ACC112 (cell line): ENCODE results near the gene SERGEF.

Experiments used
- H2AFZ ChIP-seq: fragments of 200-600 bp; sonication (generic); one replicate; pipeline ENCODE4 v1.6.0; 2017; ENCODE audit warnings: antibody characterized with exemption, low read length; ENCODE audit not compliant: unreplicated experiment
- H3K27ac ChIP-seq: fragments of 200-600 bp; sonication (generic); 2 replicates; pipeline ENCODE4 v1.5.1; 2014; ENCODE audit warnings: low read depth, mild to moderate bottlenecking, antibody characterized with exemption, low read length, moderate library complexity
- H3K27me3 ChIP-seq: fragments of 200-600 bp; sonication (generic); 2 replicates; pipeline ENCODE4 v1.6.1; 2014; ENCODE audit warnings: mild to moderate bottlenecking, antibody characterized with exemption, low read length, moderate library complexity, mixed read lengths; ENCODE audit not compliant: insufficient read depth
- H3K36me3 ChIP-seq: fragments of 200-600 bp; sonication (generic); 2 replicates; pipeline ENCODE4 v1.6.1; 2016; ENCODE audit warnings: mild to moderate bottlenecking, antibody characterized with exemption, low read length, moderate library complexity, mixed read lengths; ENCODE audit not compliant: insufficient read depth
- H3K4me1 ChIP-seq: fragments of 200-600 bp; sonication (generic); one replicate; pipeline ENCODE4 v1.6.1; 2016; ENCODE audit warnings: low read length, mixed read lengths; ENCODE audit not compliant: insufficient read depth, unreplicated experiment, control insufficient read depth
- H3K4me3 ChIP-seq: fragments of 200-600 bp; sonication (generic); 2 replicates; pipeline ENCODE4 v1.5.1; 2014; ENCODE audit warnings: mild to moderate bottlenecking, low read depth, low read length
- H3K79me2 ChIP-seq: fragments of 200-600 bp; sonication (generic); one replicate; pipeline ENCODE4 v1.6.0; 2016; ENCODE audit warnings: low read length; ENCODE audit not compliant: control insufficient read depth, unreplicated experiment, insufficient read depth

Gene SERGEF

DNA sequence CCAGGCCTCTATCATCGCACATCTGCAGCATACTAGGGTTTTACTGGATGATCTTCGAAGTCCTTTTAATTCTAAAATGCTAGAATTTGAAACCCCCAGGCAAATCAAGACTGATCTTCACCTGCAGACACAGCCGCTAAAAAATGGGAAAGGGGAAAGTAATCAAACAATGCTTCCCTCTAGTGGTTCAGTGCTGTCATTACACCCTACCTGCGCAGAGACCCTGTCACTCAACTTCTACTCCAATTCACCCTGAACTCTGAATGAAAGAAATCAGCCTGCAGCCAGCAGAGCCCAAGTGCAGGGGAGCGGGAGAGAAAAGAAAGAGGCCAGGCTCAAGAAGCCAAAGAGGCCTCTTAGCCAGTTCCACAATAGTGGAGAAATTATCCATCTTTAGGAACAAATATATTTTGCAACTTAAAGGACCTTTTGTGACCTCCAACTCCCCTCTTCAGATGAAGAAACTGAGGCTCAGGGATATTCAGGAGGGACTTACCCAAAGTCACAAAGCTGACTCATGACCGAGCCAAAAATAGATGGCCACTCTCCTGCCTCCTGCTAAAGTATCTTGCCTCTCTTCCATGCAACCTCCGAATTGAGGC, 33.0 kb downstream of the SERGEF start:
- Histone ChIP-seq H2AFZ (no peak overlapping the region), H3K4me3 (no peak overlapping the region), H3K36me3 (no peaks in the 10 kb centered on the region)

DNA sequence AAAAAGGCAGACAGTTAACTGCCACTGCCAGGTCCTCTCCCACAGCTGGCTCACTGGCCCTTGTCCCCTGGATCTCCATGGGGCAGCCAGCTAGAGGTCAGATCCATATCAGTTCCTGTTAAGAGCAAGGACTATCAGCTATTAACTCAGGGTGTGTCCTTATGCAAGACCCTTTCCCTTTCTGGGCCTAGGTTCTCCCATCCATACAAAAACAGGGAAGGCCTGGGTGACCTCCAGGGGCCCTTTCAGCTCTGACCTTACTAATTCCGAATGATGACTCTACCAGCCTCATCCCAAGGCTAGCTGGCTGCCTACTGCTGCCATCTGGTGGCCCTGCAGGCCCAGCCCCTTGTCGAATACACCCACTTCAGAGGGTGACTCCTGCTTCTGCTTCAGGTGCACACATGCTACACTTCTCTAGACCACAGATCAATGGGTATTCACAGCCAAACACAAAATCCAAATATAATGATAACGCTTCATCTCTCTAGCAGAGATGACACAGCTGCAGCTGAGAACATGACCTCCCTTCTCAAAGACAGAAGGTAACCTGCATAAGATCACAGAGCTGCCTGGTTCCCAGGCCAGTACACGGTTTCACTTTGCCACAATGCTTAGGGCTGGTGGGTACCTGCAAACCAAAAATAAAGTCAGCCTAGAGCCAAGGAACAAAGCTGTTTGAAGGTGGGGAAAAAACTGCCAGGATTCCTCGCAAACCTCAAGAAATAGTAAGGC, 34.1 kb downstream of the SERGEF start:
- no peak overlapping the region for H3K4me3 ChIP-seq
- no peak overlapping the region for H2AFZ ChIP-seq
- H3K36me3 ChIP-seq = no peaks in the 10 kb centered on the region
- no peaks in the 10 kb centered on the region for H3K4me1 ChIP-seq
- H3K27ac ChIP-seq = no peak overlapping the region
- no peaks in the 10 kb centered on the region for H3K79me2 ChIP-seq
- no peaks in the 10 kb centered on the region for H3K27me3 ChIP-seq

More for the DNA sequence above, 33.0 kb downstream of the SERGEF start:
- Histone ChIP-seq H3K79me2 (no peaks in the 10 kb centered on the region), H3K27me3 (no peaks in the 10 kb centered on the region), H3K4me1 (no peaks in the 10 kb centered on the region), H3K27ac (no peak overlapping the region)

DNA sequence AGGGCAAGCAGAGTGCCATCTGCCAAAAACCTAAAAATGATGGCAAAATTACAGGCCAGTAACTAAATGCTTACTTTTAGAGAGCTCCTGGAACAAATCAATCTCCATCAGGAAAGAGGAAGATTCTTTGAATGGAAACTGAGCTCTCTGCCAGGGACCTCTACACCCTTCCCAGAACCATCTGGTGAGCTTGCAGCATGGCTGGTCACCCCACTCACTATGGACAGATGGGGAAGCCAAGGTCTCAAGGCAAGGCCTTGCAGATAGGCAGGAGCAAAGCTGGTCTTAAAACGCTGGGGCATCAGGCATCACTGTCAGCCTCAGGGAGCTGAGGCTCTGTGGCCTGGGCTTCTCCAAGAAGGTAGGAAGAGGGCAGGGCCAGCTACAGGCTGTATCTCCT, 36.2 kb downstream of the SERGEF start:
- Histone ChIP-seq H3K36me3 (no peaks in the 10 kb centered on the region), H3K79me2 (no peaks in the 10 kb centered on the region), H3K4me3 (no peak overlapping the region), H3K27me3 (no peaks in the 10 kb centered on the region), H3K27ac (no peak overlapping the region), H3K4me1 (no peaks in the 10 kb centered on the region), H2AFZ (no peak overlapping the region)

DNA sequence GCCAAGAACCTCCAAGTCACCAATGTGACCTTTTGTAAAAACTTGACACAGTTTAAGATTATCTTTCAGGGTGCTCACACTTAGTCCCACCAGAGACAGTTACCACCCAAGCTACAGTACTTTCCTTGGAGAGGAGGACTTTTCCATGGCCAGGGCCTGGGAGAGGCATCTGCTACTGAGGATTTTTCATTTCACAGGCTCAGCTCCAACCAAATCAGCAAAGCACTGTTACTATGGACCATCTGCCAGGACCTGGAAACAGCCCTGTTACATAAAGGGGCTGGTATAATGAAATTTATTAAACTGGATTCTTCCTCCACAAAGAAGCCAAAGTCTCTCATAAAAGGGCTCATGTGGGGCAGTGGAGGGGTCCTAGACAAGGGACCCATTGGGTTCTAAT, 38.6 kb downstream of the SERGEF start:
- H3K27me3 ChIP-seq = no peaks in the 10 kb centered on the region
- no peak overlapping the region for H3K4me3 ChIP-seq
- no peak overlapping the region for H2AFZ ChIP-seq
- H3K27ac ChIP-seq = no peak overlapping the region
- H3K79me2 ChIP-seq = no peaks in the 10 kb centered on the region
- no peaks in the 10 kb centered on the region for H3K4me1 ChIP-seq
- H3K36me3 ChIP-seq = no peaks in the 10 kb centered on the region

DNA sequence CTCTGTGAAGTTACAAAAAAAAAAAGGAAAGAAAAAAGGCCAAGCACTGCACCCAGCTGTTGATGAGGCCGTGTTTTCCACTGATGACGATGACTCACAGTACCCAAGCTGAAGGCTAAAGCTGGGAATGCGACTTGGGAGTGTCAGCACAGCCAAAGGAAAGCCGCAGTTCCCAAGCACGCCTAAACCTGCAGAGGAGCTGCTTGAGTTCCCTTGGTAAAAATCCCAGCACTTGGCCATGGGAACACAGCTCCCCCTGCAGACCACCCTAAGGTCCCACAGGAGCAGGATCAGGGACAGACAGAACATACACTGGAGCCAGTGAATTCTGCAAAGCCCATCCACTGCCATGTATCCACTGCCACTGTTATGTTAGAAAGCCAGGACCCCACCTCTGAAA, 39.9 kb downstream of the SERGEF start:
- Histone ChIP-seq H3K4me1 (no peaks in the 10 kb centered on the region), H3K27ac (no peak overlapping the region), H3K4me3 (no peak overlapping the region), H2AFZ (no peak overlapping the region), H3K79me2 (no peaks in the 10 kb centered on the region), H3K27me3 (no peaks in the 10 kb centered on the region), H3K36me3 (no peaks in the 10 kb centered on the region)

DNA sequence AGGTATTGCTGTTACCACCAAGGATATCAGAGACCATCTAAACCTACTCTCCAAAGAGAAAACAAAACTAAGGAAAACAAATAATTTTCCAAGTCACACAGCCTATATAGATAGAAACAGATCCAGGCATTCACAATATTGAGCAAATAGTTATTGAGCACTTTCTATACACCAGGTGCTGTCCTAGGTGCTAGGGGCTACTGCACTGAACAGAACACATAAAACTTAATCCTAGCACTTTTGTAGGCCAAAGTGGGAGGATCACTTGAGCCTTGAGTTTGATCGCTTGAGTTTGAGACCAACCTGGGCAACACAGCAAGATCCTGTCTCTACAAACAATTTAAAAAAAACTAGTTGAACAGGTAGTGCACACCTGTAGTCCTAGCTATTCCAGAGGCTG, 44.6 kb downstream of the SERGEF start:
- Histone ChIP-seq H3K4me1 (no peaks in the 10 kb centered on the region), H3K79me2 (no peaks in the 10 kb centered on the region), H3K4me3 (no peak overlapping the region), H3K36me3 (no peaks in the 10 kb centered on the region), H3K27me3 (no peaks in the 10 kb centered on the region), H2AFZ (no peak overlapping the region), H3K27ac (no peak overlapping the region)

DNA sequence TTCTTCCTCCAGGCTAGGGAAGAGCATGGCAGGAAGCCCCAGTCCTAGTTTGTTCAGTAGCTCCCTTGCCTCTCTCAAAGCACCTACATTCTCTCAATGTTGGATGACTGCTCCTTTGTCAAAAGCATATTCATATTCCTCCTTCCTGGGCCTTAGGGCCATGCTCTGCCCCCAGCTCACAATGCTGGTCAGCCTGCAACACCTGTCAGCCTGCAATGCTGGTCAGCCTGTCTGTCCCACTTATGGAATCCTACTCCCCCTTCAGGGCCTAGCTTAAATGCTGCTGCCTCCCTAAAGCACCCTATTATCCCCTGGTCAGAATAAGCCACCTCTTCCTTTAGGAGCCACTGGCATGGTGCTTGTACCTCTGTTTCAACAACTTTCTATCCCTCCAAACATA, 45.2 kb downstream of the SERGEF start:
- Histone ChIP-seq H2AFZ (no peak overlapping the region), H3K4me1 (no peaks in the 10 kb centered on the region), H3K27me3 (no peaks in the 10 kb centered on the region), H3K79me2 (no peaks in the 10 kb centered on the region), H3K4me3 (no peak overlapping the region), H3K27ac (no peak overlapping the region), H3K36me3 (no peaks in the 10 kb centered on the region)

DNA sequence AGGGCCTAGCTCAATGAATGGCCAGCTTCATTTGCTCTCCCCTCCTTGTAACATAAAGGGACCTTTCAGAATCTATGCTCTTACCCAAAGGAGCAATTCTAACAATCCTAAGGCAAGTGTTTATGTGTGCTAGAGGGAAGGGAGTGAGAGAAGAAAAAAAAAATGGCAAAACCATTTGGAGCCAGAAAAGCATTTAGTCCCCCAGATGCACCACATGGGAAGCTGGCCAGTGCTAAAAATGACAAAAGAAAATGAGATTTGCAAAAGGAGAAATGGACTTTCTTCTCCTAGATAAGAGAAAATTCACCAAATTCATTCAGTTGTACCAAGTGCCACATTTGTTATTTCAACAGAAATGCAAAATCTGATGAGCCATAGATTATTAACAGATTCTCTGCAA, 52.8 kb downstream of the SERGEF start:
- Histone ChIP-seq H3K27me3 (no peaks in the 10 kb centered on the region), H3K4me1 (no peaks in the 10 kb centered on the region), H3K4me3 (no peak overlapping the region), H3K79me2 (no peaks in the 10 kb centered on the region), H3K36me3 (0 out of 2 replicates have a peak, but pooled peaks cover 4% of the 10 kb centered on the region), H3K27ac (no peak overlapping the region), H2AFZ (no peak overlapping the region)

DNA sequence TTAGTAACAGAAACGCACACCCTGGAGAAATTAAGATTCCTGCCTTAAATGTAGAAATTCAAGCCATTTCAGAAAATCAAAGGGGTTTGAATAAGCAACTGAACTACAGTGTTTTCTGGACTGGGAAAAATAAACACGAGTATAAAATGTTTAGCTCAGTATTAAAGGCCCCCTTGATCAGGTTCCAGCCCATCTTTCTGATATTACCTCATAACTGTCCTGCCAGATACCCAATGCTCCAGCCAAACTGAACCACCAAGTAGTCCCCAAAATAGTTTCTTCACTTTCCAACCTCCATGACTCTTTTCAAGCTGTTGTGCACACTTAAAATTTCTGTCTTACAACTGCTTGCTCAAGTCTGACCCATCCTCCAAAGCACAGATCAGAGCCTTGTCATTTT, 54.4 kb downstream of the SERGEF start:
- Histone ChIP-seq H3K4me1 (no peaks in the 10 kb centered on the region), H2AFZ (no peak overlapping the region), H3K27ac (no peak overlapping the region), H3K27me3 (no peaks in the 10 kb centered on the region), H3K79me2 (no peaks in the 10 kb centered on the region), H3K36me3 (0 out of 2 replicates have a peak, but pooled peaks cover 4% of the 10 kb centered on the region), H3K4me3 (no peak overlapping the region)

DNA sequence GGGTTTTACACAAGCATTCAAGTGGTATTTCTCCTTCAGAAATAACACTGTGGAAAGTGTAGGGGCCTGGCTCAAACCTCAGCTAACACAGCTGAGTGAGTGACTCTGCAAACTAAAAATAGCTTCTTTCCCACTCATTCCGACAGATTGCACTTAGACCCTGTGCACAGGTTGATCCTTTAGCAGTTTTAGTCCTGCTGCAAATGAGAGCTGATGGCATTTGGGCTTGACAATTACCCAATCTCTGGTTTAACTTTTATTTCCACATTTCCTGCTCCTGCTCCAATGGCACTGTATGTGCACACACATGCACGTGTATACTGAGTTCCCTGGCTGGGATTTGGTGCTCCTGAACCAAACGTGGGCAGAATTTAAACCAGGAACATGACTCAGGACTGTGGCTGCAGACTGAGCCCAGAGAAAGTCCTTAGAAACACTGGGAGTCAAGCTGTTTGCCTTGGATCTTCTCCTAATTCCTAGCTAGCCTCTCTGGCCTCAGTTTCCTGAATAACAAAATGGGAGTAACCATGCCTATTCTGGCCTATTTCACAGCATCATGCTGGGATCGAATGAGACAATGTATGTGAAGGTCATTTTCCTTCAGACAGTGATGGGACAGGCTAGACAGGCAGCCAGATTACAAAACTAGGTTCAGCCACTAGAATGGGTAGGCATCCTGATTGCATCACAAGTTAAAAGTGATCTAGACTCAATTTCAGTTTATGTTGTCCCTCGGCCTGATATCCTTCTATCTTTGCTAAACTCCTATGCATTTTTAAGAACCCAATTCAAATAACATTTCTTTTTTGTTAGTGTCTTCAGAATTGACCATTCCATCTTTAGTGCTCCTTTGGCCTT, 58.2 kb downstream of the SERGEF start:
- Histone ChIP-seq H2AFZ (no peak overlapping the region), H3K27me3 (no peaks in the 10 kb centered on the region), H3K27ac (no peak overlapping the region), H3K4me1 (no peaks in the 10 kb centered on the region), H3K36me3 (no peaks in the 10 kb centered on the region), H3K4me3 (no peak overlapping the region), H3K79me2 (no peaks in the 10 kb centered on the region)
